HepG2 (cell line): ENCODE measurements around the gene GPR158. TPM values are rescaled to one million over a fixed set of nuclear protein-coding genes. Genes with fewer than 3 reads are reported as not detected.

Experiments
- ATAC-seq: fragments of 200-7000 bp; cut with Tn5 transposase; 3 replicates; pipeline ENCODE4 v1.9.1; 2020; ENCODE audit warnings: mild to moderate bottlenecking, moderate library complexity
- BruUV-seq: library from RNA; stranded (reverse); fragments of 400-500 nt; replicated peaks from 2 replicates; lab custom pipeline; 2021; lab: Mats Ljungman, UMichigan
- CTCF ChIA-PET: fragments of 300-600 bp; formaldehyde crosslinking; extraction: SDS; loops from one replicate; lab custom pipeline; 2021; ENCODE audit warnings: low total read pairs, inconsistent platforms, low intra/inter-chr PET ratio; lab: Yijun Ruan, JAX
- POLR2A ChIA-PET: fragments of 350-600 bp; sonication (Branson Sonifier 250); formaldehyde crosslinking; loops from one replicate; lab custom pipeline; 2020; ENCODE audit warnings: antibody characterized with exemption, inconsistent platforms; lab: Yijun Ruan, JAX
- DNase-seq: peaks from one replicate; pipeline ENCODE4 v3.0.0-alpha.2; 2015; ENCODE audit warnings: low spot score
- FAIRE-seq: peaks from 3 replicates; lab custom pipeline; 2011; peaks lifted over from hg19 to GRCh38; lab: Jason Lieb, UNC
- H2AFZ ChIP-seq: one replicate; pipeline ENCODE4 v1.6.1; 2011; ENCODE audit warnings: low read length, inconsistent platforms
- H3K27ac ChIP-seq: fragments of 300-600 bp; 3 replicates; pipeline ENCODE4 v1.8.0; 2011; ENCODE audit warnings: mixed run types, mild to moderate bottlenecking, mixed read lengths, low read length, inconsistent platforms; ENCODE audit not compliant: insufficient read depth; ENCODE audit errors: extremely low read length
- H3K27me3 ChIP-seq, 2 experiments: fragments of 200-600 bp in 1 of 2; 2 replicates in 1 of 2; 3 replicates in 1 of 2; pipeline versions ENCODE4 v1.6.0 to v1.8.0; 2011; ENCODE audit warnings: low read length in 2 of 2, mild to moderate bottlenecking in 2 of 2, moderate library complexity in 2 of 2, inconsistent platforms in 1 of 2; ENCODE audit not compliant: insufficient read depth in 2 of 2, control insufficient read depth in 1 of 2
- H3K36me3 ChIP-seq, 2 experiments: fragments of 200-600 bp in 1 of 2; replicated peaks in 1 of 2; 2 replicates in 1 of 2; 3 replicates in 1 of 2; pipeline versions ENCODE4 v1.5.1 to v1.8.0; 2011; ENCODE audit warnings: low read length in 2 of 2, inconsistent platforms in 1 of 2; ENCODE audit not compliant: insufficient read depth in 2 of 2, control insufficient read depth in 1 of 2
- H3K4me1 ChIP-seq: 2 replicates; pipeline ENCODE4 v1.5.1; 2012; ENCODE audit warnings: low read length, inconsistent platforms; ENCODE audit not compliant: insufficient read depth
- H3K4me2 ChIP-seq: 2 replicates; pipeline ENCODE4 v1.6.0; 2011; ENCODE audit warnings: low read depth, low read length, inconsistent platforms
- H3K4me3 ChIP-seq, 3 experiments: fragments of 200-600 bp in 1 of 3; sonication (generic), shearing (Covaris generic) in 1 of 3; replicated peaks in 1 of 3; 2 replicates each; pipeline ENCODE4 v1.5.1; 2011 to 2016; ENCODE audit warnings: low read length in 3 of 3, inconsistent platforms in 2 of 3, low read depth in 2 of 3, mild to moderate bottlenecking in 2 of 3, control low read depth in 1 of 3, mixed read lengths in 1 of 3; ENCODE audit not compliant: insufficient read depth in 1 of 3
- H3K79me2 ChIP-seq: one replicate; pipeline ENCODE4 v1.6.1; 2011; ENCODE audit warnings: low read length, inconsistent platforms; ENCODE audit not compliant: insufficient read depth
- H3K9ac ChIP-seq: 2 replicates; pipeline ENCODE4 v1.6.0; 2011; ENCODE audit warnings: mild to moderate bottlenecking, low read depth, low read length, inconsistent platforms; ENCODE audit not compliant: insufficient read depth
- H3K9me3 ChIP-seq: 2 replicates; pipeline ENCODE4 v1.5.1; 2012; ENCODE audit warnings: mild to moderate bottlenecking, low read length
- H4K20me1 ChIP-seq: 2 replicates; pipeline ENCODE4 v1.6.0; 2011; ENCODE audit warnings: inconsistent platforms, mild to moderate bottlenecking, low read length, moderate library complexity; ENCODE audit not compliant: insufficient read depth
- GATA4 ChIP-seq: sonication (generic); IDR thresholded peaks from 2 replicates; pipeline ENCODE4 v1.6.1; 2016; ENCODE audit warnings: antibody characterized with exemption, low read depth, borderline replicate concordance
- GTF2F1 ChIP-seq: fragments of 150-350 bp; IDR thresholded peaks from 2 replicates; pipeline ENCODE4 v1.6.1; 2014; ENCODE audit warnings: low read length
- HES4 ChIP-seq: sonication (generic); formaldehyde crosslinking; IDR thresholded peaks from 2 replicates; pipeline ENCODE4 v1.9.0; 2021; ENCODE audit warnings: mild to moderate bottlenecking, missing genetic modification reagents, borderline replicate concordance
- JUN ChIP-seq: sonication (generic); formaldehyde crosslinking; IDR thresholded peaks from 2 replicates; pipeline ENCODE4 v1.4.0; 2020; ENCODE audit warnings: mild to moderate bottlenecking, missing genetic modification reagents
- MED1 ChIP-seq: sonication (generic); formaldehyde crosslinking; IDR thresholded peaks from 2 replicates; pipeline ENCODE4 v1.4.0; 2020; ENCODE audit warnings: missing genetic modification reagents
- MLLT10 ChIP-seq: sonication (generic); formaldehyde crosslinking; IDR thresholded peaks from 2 replicates; pipeline ENCODE4 v1.4.0; 2020; ENCODE audit warnings: missing genetic modification reagents
- NFYC ChIP-seq: IDR thresholded peaks from 2 replicates; pipeline ENCODE4 v1.6.1; 2016; ENCODE audit warnings: missing genetic modification reagents, missing compliant biosample characterization
- NR1H2 ChIP-seq: sonication (generic); formaldehyde crosslinking; IDR thresholded peaks from 2 replicates; pipeline ENCODE4 v1.8.1; 2022; ENCODE audit warnings: low read depth, missing genetic modification reagents, borderline replicate concordance
- RFX1 ChIP-seq: fragments of 450-650 bp; IDR thresholded peaks from 2 replicates; pipeline ENCODE4 v1.6.1; 2017
- ZFP36L1 ChIP-seq: sonication (generic); formaldehyde crosslinking; IDR thresholded peaks from 2 replicates; pipeline ENCODE4 v1.8.0; 2022; ENCODE audit warnings: mild to moderate bottlenecking, missing genetic modification reagents, moderate library complexity
- ZNF292 ChIP-seq: sonication (generic); formaldehyde crosslinking; IDR thresholded peaks from 2 replicates; pipeline ENCODE4 v1.8.1; 2022; ENCODE audit warnings: mild to moderate bottlenecking, low read depth, missing genetic modification reagents, borderline replicate concordance
- ZNF773 ChIP-seq: sonication (generic); formaldehyde crosslinking; IDR thresholded peaks from 2 replicates; pipeline ENCODE4 v1.4.0; 2020; ENCODE audit warnings: missing genetic modification reagents, borderline replicate concordance
- WGBS: methylation state at CpG from one replicate; pipeline ENCODE4 v1.1.6; 2017; ENCODE audit warnings: low lambda C conversion rate; 5-methylcytosine and 5-hydroxymethylcytosine counted together
- in situ Hi-C: cut with HindIII; loops from 2 replicates; pipeline ENCODE4 v1.10.0; 2017; ENCODE audit warnings: low pct_unique_long_range_greater_than_20kb; ENCODE audit not compliant: extremely low pct_ligation_motif_present
- intact Hi-C: fragments of 100-400 bp; cut with micrococcal nuclease; formaldehyde crosslinking; loops from one replicate; pipeline ENCODE4 v1.10.0; 2022; ENCODE audit not compliant: unreplicated experiment
- polyA plus RNA-seq, 8 experiments: library from polyadenylated mRNA; depleted of rRNA in 3 of 8; stranded (reverse) in 7 of 8; unstranded in 1 of 8; fragments of >200 nt; fragmentation: Illumina TruSeq in 4 of 8; extraction: Trizol in 4 of 8; gene quantifications; 2 replicates each; pipeline versions ENCODE4 v1.2.1 to v1.2.3, GENCODE V29; 2011 to 2016; ENCODE audit warnings: low read depth in 4 of 8, missing spikeins in 1 of 8, mixed read lengths in 1 of 8; ENCODE audit not compliant: insufficient read depth in 1 of 8
- total RNA-seq, 5 experiments: library from RNA; depleted of rRNA; stranded (reverse); fragments of >200 nt; fragmentation: Illumina TruSeq; extraction: Trizol; gene quantifications; 2 replicates each; pipeline ENCODE4 v1.2.3, GENCODE V29; 2016; ENCODE audit warnings: low read depth in 1 of 5
- TF ChIP-seq, protein P1 (sequence below): sonication (generic); formaldehyde crosslinking; IDR thresholded peaks from 2 replicates; pipeline ENCODE4 v1.8.0; 2022; ENCODE audit warnings: missing genetic modification reagents, low read depth, mild to moderate bottlenecking, borderline replicate concordance
- TF ChIP-seq, protein P2 (sequence below): sonication (generic); formaldehyde crosslinking; IDR thresholded peaks from 2 replicates; pipeline ENCODE4 v1.8.0; 2022; ENCODE audit warnings: mild to moderate bottlenecking, missing genetic modification reagents, moderate library complexity
- TF ChIP-seq, protein P3 (sequence below): sonication (generic); formaldehyde crosslinking; IDR thresholded peaks from 2 replicates; pipeline ENCODE4 v1.4.0; 2020; ENCODE audit warnings: missing genetic modification reagents; ENCODE audit errors: not compliant biosample characterization
- TF ChIP-seq, protein P4 (sequence below), 2 experiments: fragments of 450-650 bp in 1 of 2; sonication (generic) in 1 of 2; formaldehyde crosslinking; IDR thresholded peaks; 2 replicates each; pipeline versions ENCODE4 v1.5.0 to v1.8.0; 2020 to 2022; ENCODE audit warnings: mild to moderate bottlenecking in 1 of 2, missing genetic modification reagents in 1 of 2
- TF ChIP-seq, protein P5 (sequence below): IDR thresholded peaks from 2 replicates; pipeline ENCODE4 v1.6.1; 2016
- TF ChIP-seq, protein P6 (sequence below): sonication (generic); formaldehyde crosslinking; IDR thresholded peaks from 2 replicates; pipeline ENCODE4 v1.5.0; 2020; ENCODE audit warnings: missing genetic modification reagents

Gene GPR158
- total and polyA plus RNA-seq, 2 of the 13 experiments (the other 11 are each of a cell fraction or from before 2014, with no cell fraction given), result not detected

DNA sequence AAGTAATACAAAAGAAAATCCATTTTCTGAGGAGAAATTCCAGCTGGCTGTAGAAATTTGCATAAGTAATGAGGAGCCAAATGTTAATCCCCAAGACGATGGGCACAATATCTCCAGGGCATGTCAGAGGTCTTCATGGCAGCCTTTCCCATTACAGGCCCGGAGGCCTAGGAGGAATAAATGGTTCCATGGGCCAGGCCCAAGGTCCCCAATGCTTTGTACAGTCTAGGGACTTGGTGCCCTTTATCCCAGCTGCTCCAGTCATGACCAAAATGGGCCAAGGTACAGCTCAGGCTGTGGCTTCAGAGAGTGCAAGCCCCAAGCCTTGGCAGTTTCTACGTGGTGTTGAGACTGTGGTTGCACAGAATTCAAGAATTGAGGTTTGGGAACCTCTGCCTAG lies 182.5 kb downstream of the GPR158 start:
- no peak overlapping the region for H3K27ac ChIP-seq
- H3K4me3 ChIP-seq, result no peak overlapping the region
- no peak for FAIRE-seq
- no peak for DNase-seq
- intact Hi-C loops, result no loop called here
- ChIA-PET CTCF (no interaction called here), POLR2A (no interaction called here)
- TF ChIP-seq, protein P1, sequence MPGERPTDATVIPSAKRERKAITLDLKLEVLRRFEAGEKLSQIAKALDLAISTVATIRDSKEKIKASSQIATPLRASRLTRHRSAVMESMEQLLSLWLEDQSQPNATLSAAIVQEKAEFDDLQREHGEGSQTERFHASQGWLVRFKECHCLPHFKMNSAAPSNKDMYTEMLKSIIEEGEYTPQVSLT (CRISPR knock-in tag), result no peak
- TF ChIP-seq HES4 (CRISPR knock-in tag) (no peak), ZNF292 (CRISPR knock-in tag) (no peak), MLLT10 (no peak), NFYC (CRISPR knock-in tag) (no peak), MED1 (CRISPR knock-in tag) (no peak), RFX1 (no peak), JUN (CRISPR knock-in tag) (no peak), GATA4 (no peak), ZNF773 (no peak), NR1H2 (CRISPR knock-in tag) (no peak), ZFP36L1 (CRISPR knock-in tag) (no peak), GTF2F1 (no peak)
- TF ChIP-seq, protein P2, sequence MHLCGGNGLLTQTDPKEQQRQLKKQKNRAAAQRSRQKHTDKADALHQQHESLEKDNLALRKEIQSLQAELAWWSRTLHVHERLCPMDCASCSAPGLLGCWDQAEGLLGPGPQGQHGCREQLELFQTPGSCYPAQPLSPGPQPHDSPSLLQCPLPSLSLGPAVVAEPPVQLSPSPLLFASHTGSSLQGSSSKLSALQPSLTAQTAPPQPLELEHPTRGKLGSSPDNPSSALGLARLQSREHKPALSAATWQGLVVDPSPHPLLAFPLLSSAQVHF (CRISPR knock-in tag), result no peak
- TF ChIP-seq, protein P3, sequence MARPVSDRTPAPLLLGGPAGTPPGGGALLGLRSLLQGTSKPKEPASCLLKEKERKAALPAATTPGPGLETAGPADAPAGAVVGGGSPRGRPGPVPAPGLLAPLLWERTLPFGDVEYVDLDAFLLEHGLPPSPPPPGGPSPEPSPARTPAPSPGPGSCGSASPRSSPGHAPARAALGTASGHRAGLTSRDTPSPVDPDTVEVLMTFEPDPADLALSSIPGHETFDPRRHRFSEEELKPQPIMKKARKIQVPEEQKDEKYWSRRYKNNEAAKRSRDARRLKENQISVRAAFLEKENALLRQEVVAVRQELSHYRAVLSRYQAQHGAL (CRISPR knock-in tag), result no peak
- TF ChIP-seq, protein P4, sequence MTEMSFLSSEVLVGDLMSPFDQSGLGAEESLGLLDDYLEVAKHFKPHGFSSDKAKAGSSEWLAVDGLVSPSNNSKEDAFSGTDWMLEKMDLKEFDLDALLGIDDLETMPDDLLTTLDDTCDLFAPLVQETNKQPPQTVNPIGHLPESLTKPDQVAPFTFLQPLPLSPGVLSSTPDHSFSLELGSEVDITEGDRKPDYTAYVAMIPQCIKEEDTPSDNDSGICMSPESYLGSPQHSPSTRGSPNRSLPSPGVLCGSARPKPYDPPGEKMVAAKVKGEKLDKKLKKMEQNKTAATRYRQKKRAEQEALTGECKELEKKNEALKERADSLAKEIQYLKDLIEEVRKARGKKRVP (CRISPR knock-in tag; IDR thresholded peaks at IDR 0.05), result no peak
- TF ChIP-seq, protein P5, sequence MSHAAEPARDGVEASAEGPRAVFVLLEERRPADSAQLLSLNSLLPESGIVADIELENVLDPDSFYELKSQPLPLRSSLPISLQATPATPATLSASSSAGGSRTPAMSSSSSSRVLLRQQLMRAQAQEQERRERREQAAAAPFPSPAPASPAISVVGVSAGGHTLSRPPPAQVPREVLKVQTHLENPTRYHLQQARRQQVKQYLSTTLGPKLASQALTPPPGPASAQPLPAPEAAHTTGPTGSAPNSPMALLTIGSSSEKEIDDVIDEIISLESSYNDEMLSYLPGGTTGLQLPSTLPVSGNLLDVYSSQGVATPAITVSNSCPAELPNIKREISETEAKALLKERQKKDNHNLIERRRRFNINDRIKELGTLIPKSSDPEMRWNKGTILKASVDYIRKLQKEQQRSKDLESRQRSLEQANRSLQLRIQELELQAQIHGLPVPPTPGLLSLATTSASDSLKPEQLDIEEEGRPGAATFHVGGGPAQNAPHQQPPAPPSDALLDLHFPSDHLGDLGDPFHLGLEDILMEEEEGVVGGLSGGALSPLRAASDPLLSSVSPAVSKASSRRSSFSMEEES (CRISPR knock-in tag), result no peak
- TF ChIP-seq, protein P6, sequence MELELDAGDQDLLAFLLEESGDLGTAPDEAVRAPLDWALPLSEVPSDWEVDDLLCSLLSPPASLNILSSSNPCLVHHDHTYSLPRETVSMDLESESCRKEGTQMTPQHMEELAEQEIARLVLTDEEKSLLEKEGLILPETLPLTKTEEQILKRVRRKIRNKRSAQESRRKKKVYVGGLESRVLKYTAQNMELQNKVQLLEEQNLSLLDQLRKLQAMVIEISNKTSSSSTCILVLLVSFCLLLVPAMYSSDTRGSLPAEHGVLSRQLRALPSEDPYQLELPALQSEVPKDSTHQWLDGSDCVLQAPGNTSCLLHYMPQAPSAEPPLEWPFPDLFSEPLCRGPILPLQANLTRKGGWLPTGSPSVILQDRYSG (CRISPR knock-in tag), result no peak
- H3K9me3 ChIP-seq, result peaks cover 34% of the 10 kb centered on the region
- H3K9ac ChIP-seq, result no peak overlapping the region
- no peak overlapping the region for H3K4me2 ChIP-seq
- no TSS peak for BruUV-seq
- 0% methylated on average over 3 of the region's 3 CpGs for WGBS
- ATAC-seq, result no peak
- no peaks in the 10 kb centered on the region for H3K79me2 ChIP-seq
- H3K4me1 ChIP-seq, result no peaks in the 10 kb centered on the region
- no peak overlapping the region for H2AFZ ChIP-seq
- in situ Hi-C loops, result no loop called here
- H3K36me3 ChIP-seq, result no peaks in the 10 kb centered on the region
- no peaks in the 10 kb centered on the region for H3K27me3 ChIP-seq
- H4K20me1 ChIP-seq, result no peaks in the 10 kb centered on the region
